GM19438 (cell line): Measurements from ENCODE around the gene PPP2R5C.
"Not testable (repeated sequence)": the region's sequence is repeated elsewhere in the genome, so short reads cannot be mapped to it uniquely, and the experiment has no call there.

Experiments
- ATAC-seq: cut with Tn5 transposase; IDR thresholded peaks from one replicate; pipeline ENCODE4 v1.9.1; 2021; ENCODE audit warnings: low read depth; ENCODE audit not compliant: unreplicated experiment

The PPP2R5C gene

DNA sequence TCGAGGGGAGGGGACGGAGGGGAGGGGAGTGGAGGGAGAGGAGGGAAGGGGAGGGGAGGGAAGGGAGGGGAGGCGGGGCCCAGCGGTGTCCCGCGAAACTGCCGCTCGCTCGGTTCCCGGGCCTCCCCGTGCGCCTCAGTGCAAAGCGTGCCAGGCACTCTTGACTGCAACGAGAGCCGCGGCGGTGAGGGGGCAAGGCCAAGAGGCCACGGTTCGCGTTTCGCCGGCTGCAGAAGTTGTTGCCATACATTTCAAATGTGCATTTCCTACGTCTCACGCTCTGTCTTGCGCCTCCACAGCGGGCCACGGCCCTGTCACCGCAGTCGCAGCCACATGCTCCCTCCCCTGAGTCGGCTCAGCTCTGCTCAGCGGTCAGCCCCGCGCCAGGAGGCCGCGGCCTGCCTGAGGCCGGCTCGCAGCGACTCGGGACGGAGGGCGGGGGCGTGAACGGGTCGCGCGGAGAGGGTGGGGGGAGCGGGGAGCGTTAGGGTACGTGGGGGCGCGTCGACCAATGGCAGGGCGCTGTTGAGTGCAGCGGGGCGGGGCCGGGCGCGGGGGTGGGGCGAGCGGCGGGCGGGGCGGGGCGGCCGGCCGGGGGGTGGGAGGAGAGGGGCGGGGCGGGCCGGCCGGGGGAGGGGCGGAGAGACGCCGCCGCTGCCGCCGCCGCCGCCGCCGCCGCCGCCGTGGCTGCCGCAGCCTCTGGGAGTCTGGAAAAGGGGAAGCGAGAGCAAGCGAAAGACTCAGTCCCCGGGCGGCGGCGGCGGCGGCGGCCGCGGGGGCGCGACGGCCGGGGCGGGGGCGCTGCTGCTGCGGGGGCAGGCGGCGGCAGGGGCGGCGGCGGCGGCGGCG, at the start of gene PPP2R5C:
Gene PPP2R5C, plus strand, starts transcription at position 678 of the 849 bp plus-strand sequence. CDS start 185 bp downstream, outside the sequence.
- peak; percentile 59 for ATAC-seq

- ATAC-seq: not testable (repeated sequence)
Measured at GRCh38 chr14:101711857-101712233, 49.7 kb upstream of the PPP2R5C start.

DNA sequence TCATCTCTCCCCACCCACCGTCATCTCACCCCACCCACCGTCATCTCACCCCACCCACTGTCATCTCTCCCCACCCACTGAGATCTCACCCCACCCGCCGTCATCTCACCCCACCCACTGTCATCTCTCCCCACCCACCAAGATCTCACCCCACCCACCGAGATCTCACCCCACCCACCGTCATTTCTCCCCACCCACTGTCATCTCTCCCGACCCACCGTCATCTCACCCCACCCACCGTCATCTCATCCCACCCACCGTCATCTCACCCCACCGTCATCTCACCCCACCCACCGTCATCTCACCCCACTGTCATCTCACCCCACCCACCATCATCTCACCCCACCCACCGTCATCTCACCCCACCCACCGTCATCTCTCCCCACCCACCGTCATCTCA, 49.2 kb upstream of the PPP2R5C start:
- ATAC-seq: not testable (repeated sequence)

- ATAC-seq: not testable (repeated sequence)
Measured at GRCh38 chr14:101713091-101713490, 48.4 kb upstream of the PPP2R5C start.

DNA sequence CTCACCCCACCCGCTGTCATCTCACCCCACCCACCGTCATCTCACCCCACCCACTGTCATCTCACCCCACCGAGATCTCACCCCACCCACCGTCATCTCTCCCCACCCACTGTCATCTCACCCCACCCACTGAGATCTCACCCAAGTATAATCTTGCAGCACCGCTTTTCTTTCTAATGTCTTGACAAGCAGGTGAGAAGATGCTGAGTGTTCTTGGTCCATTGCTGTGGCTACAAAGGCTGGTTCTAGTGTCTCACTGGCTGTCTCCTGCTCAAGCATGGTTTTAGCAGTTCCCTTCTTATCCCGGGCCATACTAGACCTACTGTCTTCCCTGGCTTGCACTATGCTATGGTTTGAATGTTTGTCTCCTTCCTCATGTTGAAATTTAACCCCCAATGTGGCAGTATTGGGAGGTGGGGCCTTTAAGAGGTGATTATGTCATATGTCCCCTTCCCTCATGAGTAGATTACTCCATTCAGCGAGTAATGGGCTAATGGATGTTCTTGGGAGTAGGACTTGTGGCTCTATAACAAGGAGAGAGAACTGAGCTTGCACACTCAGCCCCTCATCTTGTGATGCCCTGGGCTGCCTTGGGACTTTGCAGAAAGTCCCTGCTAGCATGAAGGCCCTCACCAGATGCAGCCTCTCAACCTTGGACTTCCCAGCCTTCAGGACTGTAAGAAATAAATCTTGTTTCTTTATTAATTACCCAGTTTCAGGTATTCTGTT, 47.7 kb upstream of the PPP2R5C start:
- no peak for ATAC-seq

- no peak for ATAC-seq
Measured at GRCh38 chr14:101714394-101714793, 47.1 kb upstream of the PPP2R5C start.

DNA sequence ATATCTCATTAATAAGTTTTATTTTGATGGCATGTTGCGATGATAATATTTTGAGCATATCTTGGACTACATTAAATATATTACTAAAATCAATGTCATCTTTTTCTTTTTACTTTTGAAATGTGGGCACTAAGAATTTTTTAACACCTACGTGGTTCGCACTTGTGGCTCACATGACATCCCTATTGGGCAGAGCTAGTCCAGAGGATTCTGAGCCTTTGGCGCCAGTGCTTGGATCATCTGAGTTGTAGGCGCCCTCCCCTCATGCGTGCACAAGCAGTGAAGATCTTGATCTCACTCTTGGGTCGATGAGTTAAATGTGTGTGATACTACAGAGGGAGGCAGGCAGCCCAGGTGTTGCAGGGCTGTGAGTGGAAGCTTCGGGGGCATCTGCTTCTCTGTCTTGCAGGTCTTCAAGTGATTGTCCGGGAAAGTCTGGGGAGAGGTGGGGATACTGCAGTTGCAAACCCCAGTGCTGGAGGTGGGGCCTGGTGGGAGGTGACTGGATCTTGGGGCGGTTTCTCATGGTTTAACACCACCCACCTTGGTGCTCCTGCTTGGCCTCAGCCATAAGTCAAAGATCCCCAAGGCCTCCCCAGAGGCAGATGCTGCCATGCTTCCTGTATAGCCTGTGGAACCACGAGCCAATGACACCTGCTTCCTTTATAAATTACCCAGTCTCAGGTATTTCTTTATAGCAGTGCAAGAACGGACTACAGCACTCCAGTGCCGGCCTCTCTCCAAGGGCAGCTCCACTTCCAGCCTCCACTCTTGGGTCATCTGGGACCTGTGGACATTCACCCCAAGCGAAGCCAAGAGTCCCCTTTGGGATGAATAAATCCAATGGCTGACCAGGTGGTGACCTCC, 46.1 kb upstream of the PPP2R5C start:
- no peak for ATAC-seq

GRCh38 chr14:101716077-101716950, 45.2 kb upstream of the PPP2R5C start:
- no peak for ATAC-seq

- no peak for ATAC-seq
Measured at GRCh38 chr14:101716956-101717662, 44.4 kb upstream of the PPP2R5C start.

GRCh38 chr14:101717663-101718490, 43.6 kb upstream of the PPP2R5C start:
- ATAC-seq: no peak

DNA sequence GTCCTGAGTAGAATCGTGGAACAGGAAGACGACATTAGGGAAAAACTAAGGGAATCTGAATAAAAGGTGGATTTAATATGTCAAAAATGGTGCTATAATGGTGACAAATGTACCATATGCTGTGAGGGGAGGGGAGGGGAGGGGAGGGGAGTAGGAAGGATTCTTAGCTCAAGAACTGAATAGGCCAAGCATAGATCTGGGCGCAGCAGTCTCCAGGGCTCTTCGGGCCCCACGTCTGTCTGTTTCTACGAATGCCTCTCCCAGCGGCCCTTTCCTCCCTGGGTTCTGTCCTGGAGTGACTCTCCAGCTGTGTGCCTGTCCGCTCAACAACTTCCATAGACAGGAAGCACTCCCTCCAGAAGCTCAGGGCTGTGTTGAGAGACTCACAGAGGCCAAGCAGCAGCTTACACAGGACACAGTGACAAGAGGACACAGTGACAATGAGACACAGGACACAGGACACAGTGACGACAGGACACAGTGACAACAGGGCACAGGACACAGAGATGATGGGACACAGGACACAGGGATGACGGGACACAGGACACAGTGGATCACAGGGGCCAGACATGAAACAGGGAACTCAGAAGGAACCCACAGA, 42.4 kb upstream of the PPP2R5C start:
- ATAC-seq: no peak

DNA sequence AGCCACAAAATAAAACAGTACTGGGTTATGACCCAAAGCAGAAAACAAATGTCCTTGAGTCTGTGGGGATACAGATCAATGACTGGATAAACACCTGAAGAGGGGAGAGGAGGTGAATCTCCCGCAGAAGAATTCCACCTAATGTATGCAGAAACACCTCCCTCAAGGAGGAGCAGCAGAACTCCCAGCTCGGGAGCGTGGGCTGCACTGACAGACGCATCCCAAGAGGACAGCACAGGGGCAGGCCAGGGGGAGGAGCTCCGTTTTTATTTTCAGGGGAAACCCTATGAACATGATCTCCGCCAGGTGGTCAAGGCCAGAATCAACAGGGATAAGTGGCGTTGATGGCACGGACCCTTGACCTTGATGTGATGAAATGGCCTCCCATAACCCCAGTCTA, 41.8 kb upstream of the PPP2R5C start:
- no peak for ATAC-seq

DNA sequence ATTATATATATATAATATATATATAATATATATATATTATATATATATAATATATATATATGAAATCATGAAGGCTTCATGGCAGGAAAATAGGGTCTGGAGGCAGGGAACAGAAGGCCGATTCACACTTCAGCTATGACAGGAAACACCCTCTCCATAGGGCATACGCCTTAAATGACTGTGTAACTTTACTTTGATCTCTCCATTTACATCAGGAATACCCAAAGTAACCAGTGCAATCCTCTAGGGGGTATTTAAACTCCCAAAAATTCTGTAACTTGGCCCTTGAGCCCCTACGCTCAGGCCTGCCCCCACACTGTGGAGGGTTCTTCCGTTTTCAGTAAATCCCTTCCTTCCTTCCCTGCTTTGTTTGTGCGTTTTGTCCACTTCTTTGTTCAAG, 40.4 kb upstream of the PPP2R5C start:
- ATAC-seq: no peak

DNA sequence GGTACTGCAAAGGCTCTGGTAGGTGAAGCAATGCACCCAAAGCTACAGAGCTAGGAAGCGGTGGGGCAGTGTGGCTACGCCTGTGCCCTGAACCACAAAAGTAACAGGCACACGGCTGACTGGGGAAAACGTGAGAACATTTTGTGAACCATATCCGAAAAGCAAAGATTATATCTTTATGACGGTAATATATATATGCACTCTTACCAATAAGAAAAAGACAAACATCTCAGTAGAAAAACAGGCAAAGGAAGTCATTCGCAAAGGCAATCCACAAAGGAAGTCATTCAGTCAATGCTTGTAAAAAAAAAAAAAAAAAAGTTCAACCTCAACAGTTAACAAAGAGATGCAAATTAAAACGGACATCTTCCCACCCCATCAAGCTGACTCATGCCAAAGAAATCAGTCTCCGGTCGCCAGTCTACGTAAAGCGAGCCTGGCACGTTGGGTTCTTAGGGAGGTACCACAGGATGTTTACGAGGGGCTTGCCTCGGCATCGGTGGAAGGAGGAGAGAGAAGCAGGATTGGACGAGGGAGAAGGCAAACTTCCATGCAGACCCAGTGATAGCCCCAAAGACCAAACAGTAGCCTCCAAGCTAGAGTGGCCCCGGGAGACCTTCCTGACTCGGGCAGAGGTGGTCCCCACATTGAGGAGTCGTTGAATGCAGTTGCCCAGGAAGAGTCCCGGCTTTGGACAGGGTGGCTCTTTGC, 39.4 kb upstream of the PPP2R5C start:
- no peak for ATAC-seq

- no peak for ATAC-seq
Measured at GRCh38 chr14:101723061-101723595, 38.4 kb upstream of the PPP2R5C start.

DNA sequence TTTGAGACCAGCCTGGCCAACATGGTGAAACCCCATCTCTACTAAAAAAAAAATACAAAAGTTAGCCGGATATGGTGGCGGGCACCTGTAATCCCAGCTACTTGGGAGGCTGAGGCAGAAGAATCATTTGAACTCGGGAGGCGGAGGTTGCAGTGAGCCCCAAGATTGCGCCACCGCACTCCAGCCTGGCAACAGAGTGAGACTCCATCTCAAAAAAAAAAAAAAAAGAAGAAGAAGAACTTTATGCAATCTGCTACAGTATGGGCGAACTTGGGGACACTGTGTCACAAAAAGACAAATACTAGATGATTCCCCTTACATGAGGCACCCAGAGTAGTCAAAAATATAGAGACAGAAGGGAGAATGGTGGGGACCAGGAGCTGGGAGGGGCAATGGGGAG, 35.9 kb upstream of the PPP2R5C start:
- not testable (repeated sequence) for ATAC-seq

GRCh38 chr14:101726295-101726953, 35.1 kb upstream of the PPP2R5C start:
- ATAC-seq: no peak
